H4 (cell line): ENCODE data around the gene PCSK1N. TPM values are rescaled to one million over a fixed set of nuclear protein-coding genes. Genes with fewer than 3 reads are reported as not detected.
"Not testable (repeated sequence)": the region's sequence is repeated elsewhere in the genome, so short reads cannot be mapped to it uniquely, and the experiment has no call there.

Source experiments
- DNase-seq: peaks from one replicate; pipeline ENCODE4 v3.0.0-alpha.2; 2015; ENCODE audit warnings: low spot score
- total RNA-seq: library from RNA; depleted of rRNA; stranded (reverse); fragments of >200 nt; shearing (Covaris generic); gene quantifications from 2 replicates; pipeline ENCODE4 v1.2.3, GENCODE V29; 2014; rRNA removed

PCSK1N gene
- 9.9 and 16.0 TPM in 2 replicates for total RNA-seq

GRCh38 chrX:48835524-48836329 is at the start of gene PCSK1N:
Gene PCSK1N (minus strand): TSS chrX:48835610. CDS start chrX:48835532, 78 bp downstream.
- DNase-seq = peak; percentile 47

- DNase-seq = no peak
These were observed 48.3 kb upstream of the PCSK1N start for GRCh38 chrX:48883729-48884128.

- DNase-seq = not testable (repeated sequence)
These were observed 41.5 kb upstream of the PCSK1N start for GRCh38 chrX:48876944-48877343.

- not testable (repeated sequence) for DNase-seq
These were observed 36.6 kb upstream of the PCSK1N start for GRCh38 chrX:48872017-48872416.

GRCh38 chrX:48864210-48864609 is 28.8 kb upstream of the PCSK1N start:
- DNase-seq = peak; percentile 41

GRCh38 chrX:48854898-48855297 is 19.5 kb upstream of the PCSK1N start:
- no peak for DNase-seq

- DNase-seq = not testable (repeated sequence)
These were observed 18.9 kb upstream of the PCSK1N start for GRCh38 chrX:48854121-48854804.

- DNase-seq = not testable (repeated sequence)
These were observed 18.1 kb upstream of the PCSK1N start for GRCh38 chrX:48853494-48853893.

GRCh38 chrX:48852857-48853256 is 17.4 kb upstream of the PCSK1N start:
- no peak for DNase-seq

GRCh38 chrX:48848847-48849246 is 13.4 kb upstream of the PCSK1N start:
- no peak for DNase-seq

- DNase-seq = no peak
These were observed 4.3 kb upstream of the PCSK1N start for GRCh38 chrX:48839686-48840085.

GRCh38 chrX:48834383-48834709 is 1.1 kb downstream of the PCSK1N start:
- no peak for DNase-seq

- DNase-seq = no peak
These were observed 1.8 kb downstream of the PCSK1N start for GRCh38 chrX:48833542-48834138.

GRCh38 chrX:48831909-48832291 is 3.5 kb downstream of the PCSK1N start:
- no peak for DNase-seq

- no peak for DNase-seq
These were observed 4.1 kb downstream of the PCSK1N start for GRCh38 chrX:48831136-48831908.

GRCh38 chrX:48829016-48829735 is 6.2 kb downstream of the PCSK1N start:
- no peak for DNase-seq

- DNase-seq = no peak
These were observed 7.8 kb downstream of the PCSK1N start for GRCh38 chrX:48827654-48827968.

- no peak for DNase-seq
These were observed 8.3 kb downstream of the PCSK1N start for GRCh38 chrX:48826876-48827653.

- DNase-seq = no peak
These were observed 9.1 kb downstream of the PCSK1N start, which contains the start of gene ERAS for GRCh38 chrX:48826135-48826875. Gene ERAS (plus strand): TSS chrX:48826513. CDS start chrX:48829124, 2,611 bp downstream.

GRCh38 chrX:48824066-48824465 is 11.3 kb downstream of the PCSK1N start:
- no peak for DNase-seq
